Epithelial cell of esophagus (primary cell): ENCODE results near the gene PIP5K1C.

ENCODE experiments used
- DNase-seq: peaks from one replicate; pipeline ENCODE4 v3.0.0; 2010; ENCODE audit warnings: low read depth
- H3K4me3 ChIP-seq: 2 replicates; pipeline ENCODE4 v1.5.1; 2011; ENCODE audit warnings: mild to moderate bottlenecking, low read length, control low read depth
- CTCF ChIP-seq: IDR thresholded peaks from 2 replicates; pipeline ENCODE4 v1.5.1; 2011; ENCODE audit warnings: low read depth, mild to moderate bottlenecking, low read length, control low read depth, inconsistent platforms; ENCODE audit not compliant: insufficient read depth; ENCODE audit errors: missing control alignments

Gene PIP5K1C

GRCh38 chr19:3611841-3612240, 88.4 kb downstream of the PIP5K1C start:
- DNase-seq = no peak
- TF ChIP-seq CTCF = no peak
- no peak overlapping the region for H3K4me3 ChIP-seq

- TF ChIP-seq CTCF = no peak
- no peak overlapping the region for H3K4me3 ChIP-seq
- DNase-seq = no peak
Measured at GRCh38 chr19:3610745-3611717, 89.2 kb downstream of the PIP5K1C start.

GRCh38 chr19:3609779-3610719, 90.2 kb downstream of the PIP5K1C start:
- TF ChIP-seq CTCF = no peak
- no peak for DNase-seq
- no peak overlapping the region for H3K4me3 ChIP-seq

GRCh38 chr19:3608750-3609322, 91.4 kb downstream of the PIP5K1C start:
- DNase-seq = no peak
- no peak for TF ChIP-seq CTCF
- no peak overlapping the region for H3K4me3 ChIP-seq

GRCh38 chr19:3608079-3608641, 92.1 kb downstream of the PIP5K1C start:
- DNase-seq = no peak
- TF ChIP-seq CTCF = no peak
- H3K4me3 ChIP-seq = no peak overlapping the region

GRCh38 chr19:3607303-3608078, 92.8 kb downstream of the PIP5K1C start:
- DNase-seq = no peak
- no peak overlapping the region for H3K4me3 ChIP-seq
- TF ChIP-seq CTCF = no peak
